CD4-positive, alpha-beta T cell treated with Interleukin-21 for 1 hour (primary cell): Measurements from ENCODE around the gene CRY2.

Source experiments
- DNase-seq: peaks from one replicate; pipeline ENCODE4 v3.0.0-alpha.2; 2020

Gene CRY2

DNA sequence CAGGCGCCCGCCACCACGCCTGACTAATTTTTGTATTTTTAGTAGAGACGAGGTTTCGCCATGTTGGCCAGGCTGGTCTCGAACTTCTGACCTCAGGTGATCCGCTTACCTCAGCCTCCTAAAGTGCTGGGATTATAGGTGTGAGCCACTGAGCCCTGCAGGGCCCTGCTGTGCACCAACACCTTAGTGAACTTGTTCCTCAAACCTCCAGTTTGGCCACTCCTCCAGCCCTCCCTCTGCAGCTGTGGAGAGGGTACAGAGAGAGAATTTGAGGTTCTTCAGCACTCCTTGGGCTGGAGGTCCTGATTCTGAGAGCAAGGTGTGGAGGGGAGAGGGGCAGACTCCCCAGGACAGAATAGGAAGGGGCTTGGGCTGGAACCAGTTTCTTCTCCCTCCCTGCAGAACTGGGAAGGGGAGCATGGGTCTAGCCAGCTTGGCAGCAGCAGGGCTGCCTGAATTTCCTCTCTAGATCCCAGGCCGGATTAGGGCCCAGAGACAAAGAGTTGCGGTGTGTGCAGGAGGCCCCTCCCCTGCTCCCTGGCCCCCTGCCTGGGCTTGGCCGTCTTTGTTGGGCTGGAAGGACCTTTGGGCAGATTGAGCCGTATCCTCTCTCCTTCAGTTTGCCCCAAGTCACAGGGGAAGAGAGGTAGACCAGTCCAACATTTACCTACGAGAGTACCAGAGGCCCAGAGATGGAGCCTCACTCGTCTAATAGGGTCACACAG is 72.7 kb downstream of the CRY2 start:
- no peak for DNase-seq

DNA sequence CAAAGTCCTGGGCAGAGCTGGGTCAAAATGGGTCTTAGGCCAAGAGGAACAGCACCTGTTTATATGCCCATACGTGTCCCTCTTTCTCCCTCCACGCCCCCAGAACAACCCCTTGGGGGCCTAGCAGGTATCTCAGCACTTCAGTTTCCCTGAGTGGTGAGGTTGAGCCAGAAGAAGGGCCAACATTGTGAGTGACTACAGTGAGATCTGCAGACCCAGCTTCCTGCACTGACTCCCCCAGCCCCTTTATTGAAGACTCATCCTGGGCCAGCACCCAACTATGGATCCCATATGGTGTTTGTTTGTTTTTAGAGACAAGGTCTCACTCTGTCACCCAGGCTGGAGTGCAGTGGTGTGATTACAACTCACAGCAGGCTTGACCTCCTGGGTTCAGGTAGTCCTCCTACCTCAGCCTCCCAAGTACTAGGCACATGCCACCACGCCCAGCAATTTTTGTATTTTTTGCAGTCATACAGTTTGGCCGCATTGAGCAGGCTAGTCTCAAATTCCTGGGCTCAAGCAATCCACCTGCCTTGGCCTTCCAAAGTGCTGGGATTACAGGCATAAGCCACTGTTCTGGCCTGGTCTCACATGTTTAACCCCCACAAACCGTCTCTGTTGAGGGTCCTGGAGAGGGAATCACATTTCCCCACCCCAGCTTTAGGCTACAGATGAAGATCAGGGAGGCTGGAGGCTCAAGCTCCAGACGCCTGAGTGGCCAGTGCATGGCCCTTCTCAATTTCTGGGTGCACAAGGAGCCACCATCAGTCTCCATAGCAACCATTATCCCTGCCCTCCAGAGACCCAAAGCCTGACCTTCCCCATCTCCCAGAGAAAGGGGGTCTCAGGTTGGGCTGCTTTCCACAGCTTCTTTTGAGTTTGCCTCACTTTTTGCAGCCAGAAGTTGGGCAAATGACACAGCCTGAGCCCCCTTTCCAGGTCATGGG is 73.5 kb downstream of the CRY2 start:
- no peak for DNase-seq

DNA sequence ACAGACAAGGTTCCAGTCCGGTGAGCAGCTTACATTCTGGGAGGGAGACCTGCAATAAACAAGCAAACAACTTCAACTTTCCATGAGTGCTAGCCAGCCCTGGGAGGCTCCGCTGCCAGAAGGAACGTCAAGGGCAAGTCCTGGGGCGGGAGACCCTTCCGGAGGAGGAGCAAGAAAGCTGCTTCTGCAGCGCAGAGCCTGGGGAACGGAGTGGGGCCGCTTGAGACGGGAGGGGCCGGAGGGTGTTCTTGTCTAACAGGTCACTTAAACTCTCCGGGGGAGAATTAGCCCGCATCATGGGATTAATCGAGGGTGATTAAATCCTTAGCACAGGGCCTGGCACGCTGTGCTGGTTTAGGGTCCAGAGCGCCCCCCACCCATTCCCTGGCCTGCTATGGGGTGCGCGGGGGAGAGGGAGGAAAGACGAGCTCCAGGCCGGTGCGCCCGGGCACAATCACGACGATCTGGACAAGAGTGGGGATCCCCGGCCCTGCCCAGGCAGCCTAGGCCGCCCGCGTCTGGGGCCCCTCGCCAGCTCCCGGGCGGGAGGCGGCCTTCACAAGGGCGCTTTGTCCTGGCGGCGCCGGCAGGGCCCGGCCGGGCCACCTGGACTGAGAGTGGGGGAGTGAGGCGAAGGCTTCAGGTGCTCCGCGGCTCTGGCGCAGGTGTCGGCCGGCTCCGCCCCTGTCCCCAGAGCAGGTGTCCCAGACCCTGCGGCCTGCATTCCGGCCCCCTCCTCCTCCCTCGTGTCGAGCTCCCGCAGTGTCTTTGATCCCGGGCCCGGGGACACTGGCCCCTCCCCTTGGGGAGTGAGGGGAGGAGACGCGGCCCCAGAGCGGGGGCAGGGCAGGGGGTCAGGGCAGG is 74.5 kb downstream of the CRY2 start:
- DNase-seq = peak; percentile 16

DNA sequence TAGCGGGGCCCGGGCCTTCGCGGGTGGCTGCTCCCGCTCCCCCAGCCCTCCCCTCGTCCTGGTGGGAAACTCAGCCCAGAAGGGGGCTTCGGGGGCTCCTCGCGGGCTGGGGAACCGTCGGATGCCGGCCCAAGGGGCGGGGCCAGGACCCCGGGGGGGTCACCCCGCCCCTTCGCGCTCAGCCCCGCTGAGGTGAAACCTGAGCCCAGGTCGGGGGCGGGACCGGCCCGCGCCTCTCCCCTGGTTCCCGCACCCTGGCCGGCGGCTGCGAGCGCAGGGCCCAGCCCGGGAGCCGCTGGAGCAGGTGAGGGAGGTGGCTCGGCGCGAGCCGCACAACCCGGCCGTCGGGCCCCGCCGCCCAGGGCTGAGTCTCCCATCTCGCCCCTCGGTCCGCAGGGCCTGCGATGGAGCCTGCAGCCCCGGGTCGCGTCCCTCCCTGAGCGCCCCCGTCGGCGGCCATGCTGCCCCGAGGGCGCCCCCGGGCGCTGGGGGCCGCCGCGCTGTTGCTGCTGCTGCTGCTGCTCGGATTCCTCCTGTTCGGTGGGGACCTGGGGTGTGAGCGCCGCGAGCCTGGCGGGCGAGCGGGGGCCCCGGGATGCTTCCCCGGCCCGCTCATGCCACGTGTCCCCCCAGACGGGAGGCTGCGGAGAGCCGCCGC is 75.3 kb downstream of the CRY2 start, which contains the start of gene LARGE2:
Gene LARGE2 (plus strand): TSS at position 232 of the 658 bp plus-strand sequence. CDS start 227 bp downstream, at position 459.
- peak; percentile 32 for DNase-seq

DNA sequence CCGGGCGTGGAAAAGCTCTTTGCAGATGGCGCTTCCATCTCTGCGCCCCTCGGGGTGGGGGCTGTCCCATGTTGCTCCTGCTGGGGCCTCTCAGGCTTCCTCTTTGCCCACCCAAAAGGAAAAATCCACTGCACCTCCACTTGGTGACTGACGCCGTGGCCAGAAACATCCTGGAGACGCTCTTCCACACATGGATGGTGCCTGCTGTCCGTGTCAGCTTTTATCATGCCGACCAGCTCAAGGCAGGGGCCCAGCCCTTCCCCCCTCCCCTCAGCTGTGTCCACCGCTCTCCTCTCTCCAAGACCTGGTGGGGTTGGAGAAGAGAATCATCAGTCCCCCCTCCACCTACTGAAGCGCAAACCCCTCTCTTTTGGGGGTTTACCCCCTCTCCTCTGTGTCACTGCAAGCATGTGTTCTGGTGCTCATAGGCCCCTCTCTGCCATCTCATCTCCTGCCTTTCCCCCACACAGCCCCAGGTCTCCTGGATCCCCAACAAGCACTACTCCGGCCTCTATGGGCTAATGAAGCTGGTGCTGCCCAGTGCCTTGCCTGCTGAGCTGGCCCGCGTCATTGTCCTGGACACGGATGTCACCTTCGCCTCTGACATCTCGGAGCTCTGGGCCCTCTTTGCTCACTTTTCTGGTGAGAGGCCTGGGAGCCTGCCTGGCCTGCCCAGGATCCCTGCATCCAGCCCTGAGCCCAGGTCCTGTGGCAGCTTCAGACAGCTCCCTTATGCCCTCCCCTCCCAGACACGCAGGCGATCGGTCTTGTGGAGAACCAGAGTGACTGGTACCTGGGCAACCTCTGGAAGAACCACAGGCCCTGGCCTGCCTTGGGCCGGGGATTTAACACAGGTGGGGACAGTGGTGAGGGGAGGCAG is 77.0 kb downstream of the CRY2 start:
- no peak for DNase-seq

DNA sequence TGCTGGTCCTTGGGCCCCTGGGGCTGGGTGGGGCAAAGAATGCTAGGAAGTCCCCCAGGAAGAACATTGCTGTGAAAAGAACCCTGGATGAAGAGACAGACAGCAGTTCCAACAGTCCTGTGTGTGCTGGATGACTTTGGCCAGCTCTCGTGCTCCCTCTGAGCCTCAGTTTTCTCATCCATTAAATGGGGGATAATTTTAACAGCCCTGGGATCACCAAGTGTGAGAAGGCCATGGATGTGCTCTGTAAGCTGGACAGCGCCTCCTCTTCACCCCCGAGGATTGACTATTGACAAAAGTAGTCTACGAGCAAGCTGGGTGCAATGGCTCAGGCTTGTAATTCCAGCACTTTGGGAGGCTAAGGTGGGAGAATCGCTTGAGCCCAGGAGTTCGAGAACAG is 77.7 kb downstream of the CRY2 start:
- DNase-seq = no peak

DNA sequence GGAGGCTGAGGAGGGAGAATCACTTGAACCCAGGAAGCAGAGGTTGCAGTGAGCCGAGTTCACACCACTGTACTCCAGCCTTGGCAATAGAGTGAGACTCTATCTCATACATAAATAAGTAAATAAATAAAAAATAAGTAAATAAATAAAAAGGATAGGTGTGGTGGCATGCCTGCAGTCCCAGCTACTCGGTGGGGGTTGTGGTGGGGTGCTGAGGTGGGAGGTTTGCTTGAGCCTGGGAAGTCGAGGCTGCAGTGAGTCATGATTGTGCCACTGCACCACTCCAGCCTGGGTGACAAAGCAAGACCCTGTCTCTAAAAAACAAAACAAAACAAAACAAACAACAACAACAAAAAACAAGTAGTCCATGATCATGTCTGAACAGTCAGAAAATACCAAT is 78.3 kb downstream of the CRY2 start:
- no peak for DNase-seq

DNA sequence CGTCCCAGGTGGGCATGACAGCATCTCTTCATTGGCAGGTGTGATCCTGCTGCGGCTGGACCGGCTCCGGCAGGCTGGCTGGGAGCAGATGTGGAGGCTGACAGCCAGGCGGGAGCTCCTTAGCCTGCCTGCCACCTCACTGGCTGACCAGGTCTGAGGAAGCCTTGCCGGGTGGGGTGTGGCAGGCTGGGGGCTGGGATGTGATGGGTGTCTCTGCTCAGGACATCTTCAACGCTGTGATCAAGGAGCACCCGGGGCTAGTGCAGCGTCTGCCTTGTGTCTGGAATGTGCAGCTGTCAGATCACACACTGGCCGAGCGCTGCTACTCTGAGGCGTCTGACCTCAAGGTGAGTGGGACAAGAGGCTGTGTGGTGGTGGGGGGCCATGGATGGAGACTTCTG is 78.7 kb downstream of the CRY2 start:
- no peak for DNase-seq

DNA sequence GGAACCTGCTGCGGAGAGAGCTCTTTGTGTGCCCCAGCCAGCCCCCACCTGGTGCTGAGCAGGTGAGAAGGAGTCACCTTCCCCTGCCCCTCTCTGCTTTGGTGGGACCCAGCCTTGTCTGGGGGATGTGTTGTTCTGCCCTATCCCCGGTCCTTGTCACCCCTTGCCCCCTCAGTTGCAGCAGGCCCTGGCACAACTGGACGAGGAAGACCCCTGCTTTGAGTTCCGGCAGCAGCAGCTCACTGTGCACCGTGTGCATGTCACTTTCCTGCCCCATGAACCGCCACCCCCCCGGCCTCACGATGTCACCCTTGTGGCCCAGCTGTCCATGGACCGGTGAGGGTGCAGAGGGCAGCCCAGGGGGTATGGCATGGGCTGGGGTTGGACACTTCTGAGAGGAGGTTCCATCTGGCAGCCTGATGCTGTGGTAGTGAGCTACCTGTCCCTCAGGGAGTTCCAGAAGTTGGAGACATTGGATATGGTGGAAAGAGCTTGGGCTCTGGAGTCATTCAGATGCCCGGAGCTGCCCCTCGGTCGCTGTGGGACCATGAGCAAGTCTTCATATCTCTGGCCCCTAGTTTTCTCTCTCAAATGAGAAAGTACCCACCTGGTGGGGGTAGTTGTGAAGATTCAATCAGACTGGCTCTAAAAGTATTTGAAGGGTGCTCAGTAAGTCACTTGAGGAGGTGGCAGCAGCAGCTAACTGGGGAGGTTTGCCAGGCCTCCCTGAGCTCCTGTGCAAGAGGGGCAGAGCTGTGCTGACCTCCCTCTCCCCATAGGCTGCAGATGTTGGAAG is 79.5 kb downstream of the CRY2 start:
- DNase-seq = no peak

DNA sequence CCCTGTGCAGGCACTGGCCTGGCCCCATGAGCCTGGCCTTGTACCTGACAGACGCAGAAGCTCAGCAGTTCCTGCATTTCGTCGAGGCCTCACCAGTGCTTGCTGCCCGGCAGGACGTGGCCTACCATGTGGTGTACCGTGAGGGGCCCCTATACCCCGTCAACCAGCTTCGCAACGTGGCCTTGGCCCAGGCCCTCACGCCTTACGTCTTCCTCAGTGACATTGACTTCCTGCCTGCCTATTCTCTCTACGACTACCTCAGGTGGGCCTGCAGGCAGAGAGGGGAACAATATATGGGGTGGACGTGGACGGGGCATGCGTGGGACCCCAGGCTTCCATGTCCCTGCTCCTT is 80.0 kb downstream of the CRY2 start:
- DNase-seq = no peak

DNA sequence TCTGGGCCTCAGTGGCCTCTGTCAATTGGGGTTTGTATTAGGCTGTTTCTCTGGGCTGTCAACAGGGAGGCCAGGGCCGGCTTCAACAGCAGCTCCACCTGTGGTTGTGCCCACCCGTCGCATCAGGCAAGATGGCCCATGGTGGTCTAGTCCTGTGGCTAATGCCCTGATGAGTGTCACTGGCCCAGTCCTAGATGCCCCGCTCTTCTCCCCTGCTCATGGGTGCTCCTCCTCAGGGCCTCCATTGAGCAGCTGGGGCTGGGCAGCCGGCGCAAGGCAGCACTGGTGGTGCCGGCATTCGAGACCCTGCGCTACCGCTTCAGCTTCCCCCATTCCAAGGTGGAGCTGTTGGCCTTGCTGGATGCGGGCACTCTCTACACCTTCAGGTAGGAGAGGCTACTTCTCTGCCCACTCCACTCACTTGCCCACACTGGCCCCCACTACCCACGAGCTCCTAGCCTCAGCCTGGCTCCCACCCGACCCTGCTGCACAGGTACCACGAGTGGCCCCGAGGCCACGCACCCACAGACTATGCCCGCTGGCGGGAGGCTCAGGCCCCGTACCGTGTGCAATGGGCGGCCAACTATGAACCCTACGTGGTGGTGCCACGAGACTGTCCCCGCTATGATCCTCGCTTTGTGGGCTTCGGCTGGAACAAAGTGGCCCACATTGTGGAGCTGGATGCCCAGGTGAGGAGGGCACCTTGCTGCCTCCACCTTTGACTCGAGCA is 80.6 kb downstream of the CRY2 start:
- no peak for DNase-seq

DNA sequence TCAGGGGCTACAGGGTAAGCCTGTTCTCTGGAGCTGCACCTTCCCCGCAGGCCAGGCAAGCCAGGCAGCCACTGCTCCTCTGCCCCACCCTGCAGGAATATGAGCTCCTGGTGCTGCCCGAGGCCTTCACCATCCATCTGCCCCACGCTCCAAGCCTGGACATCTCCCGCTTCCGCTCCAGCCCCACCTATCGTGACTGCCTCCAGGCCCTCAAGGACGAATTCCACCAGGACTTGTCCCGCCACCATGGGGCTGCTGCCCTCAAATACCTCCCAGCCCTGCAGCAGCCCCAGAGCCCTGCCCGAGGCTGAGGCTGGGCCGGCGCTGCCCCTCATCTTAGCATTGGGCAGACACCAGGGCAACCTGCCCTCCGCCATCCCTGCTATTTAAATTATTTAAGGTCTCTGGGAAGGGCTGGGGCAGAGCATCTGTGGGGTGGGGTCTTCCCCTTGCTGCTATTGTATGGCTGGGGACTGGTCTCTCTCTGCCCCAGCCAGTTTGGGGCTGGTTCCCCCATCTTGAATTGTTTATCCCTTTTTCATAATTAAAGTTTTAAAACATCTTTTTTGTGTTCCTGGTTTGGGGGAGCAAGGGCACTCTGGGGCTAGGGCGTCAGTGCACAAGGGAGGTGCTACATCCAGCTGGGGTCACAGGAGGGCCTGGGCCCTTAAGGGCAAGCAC is 81.4 kb downstream of the CRY2 start:
- no peak for DNase-seq

DNA sequence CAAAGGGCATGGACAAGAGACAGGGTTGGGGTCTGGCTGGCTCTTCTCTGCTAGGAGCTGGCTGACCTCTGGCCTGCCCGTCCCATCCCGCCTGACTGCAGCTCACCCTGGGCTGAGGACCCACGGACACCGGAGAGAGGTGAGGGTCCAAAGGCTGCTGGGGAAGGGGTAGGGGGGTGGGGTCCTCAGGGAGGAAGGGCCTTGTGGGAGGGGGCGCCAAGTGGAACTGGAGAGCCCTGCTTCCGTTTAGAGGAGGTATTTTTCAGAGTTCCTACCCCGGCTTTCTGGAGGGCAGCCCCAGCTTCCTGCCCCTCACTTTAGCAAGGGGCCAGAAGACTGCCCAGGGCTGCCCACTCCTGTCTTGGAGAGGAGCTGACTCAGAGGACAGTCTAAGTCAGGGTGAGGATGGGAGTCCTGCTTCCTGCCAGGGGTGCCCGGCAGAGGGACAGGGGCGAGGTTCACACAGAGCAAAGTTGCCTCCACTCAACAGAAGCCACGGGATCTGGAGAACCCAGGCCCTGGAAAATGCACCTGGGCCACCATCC is 82.3 kb downstream of the CRY2 start:
- no peak for DNase-seq

DNA sequence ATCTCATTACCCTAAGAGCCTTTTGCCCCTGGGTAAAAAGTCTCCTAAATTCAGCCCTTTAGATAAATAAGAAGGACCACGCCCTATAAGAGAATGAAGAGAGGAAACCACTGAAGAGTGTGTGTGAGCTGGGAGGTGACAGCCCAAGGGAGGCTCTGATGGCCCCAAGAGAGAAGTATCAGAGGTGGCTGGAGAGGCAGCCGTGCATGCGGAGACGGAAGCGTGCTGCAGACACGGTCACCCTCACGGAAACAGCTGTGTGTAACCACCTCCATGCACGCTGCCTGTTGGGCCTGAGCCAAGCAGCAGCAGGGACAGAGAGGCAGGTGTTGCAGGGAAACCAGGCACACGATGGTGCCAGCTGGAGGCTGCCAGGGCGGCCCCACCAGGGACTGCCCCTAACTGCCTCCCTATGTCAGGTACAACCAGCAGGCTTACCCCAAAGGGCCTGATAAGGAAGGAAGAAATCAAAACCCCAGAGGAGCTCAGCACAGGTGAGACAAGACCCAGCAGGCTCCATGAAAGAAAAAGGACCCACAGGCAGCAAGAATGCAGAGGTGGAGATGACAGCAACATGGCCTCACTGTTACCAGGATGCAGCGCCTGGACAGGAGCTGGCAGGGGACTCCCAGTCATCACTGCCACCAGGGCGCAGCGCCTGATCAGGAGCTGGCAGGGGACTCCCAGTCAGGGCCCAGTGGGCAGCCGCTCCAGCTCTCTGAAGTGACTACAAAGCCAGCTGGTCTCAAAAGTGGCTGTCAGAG is 82.9 kb downstream of the CRY2 start:
- peak; percentile 56 for DNase-seq

DNA sequence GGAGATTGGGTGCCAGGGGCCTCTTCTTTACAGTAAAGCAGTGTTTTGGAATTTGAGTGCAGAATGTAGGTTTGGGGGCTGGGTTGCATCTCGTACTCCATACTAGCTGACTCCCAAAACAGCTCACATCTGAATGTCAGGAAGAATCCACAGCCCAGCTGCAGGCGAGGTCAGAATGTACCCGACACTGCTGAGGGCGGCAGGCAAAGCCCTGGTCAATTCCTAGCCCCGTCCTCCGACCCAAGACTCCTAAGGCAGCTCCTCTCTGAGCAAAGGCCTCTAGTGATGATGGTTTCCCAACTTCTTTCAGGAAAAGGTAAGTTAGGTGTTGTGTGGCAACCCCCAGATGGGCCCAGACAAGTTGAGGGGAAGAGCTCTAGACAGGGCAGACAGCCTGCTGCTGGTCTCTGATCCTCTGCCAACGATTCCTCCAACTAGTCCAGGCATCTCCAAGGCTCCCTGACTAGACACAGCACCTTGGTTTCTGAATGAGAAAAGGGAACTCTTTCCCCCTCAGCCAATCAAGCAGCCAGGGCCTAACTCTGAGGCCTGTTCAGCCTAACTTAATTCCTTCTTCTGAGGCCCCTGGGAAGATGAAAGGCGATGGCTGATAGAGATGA is 83.8 kb downstream of the CRY2 start:
- no peak for DNase-seq

DNA sequence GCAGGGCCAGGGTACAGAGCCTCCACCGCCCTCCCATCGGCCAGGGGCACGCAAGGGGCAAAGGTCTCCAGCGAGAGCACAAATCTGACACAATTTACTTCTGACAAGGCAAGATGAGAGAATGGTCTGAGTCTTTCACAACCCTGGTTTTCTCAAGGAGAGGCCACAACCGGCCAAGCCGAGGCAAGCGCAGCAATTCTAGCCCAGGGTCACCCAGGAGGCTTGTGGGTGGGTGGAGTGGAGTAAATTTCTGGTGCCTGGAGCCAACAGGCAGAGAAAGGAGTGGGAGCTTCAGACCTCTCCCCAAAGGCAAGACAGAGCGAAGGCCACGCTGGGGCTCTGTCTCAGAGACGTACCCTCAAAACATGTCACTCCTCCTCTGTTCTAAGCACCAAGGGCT is 84.5 kb downstream of the CRY2 start:
- DNase-seq = no peak

DNA sequence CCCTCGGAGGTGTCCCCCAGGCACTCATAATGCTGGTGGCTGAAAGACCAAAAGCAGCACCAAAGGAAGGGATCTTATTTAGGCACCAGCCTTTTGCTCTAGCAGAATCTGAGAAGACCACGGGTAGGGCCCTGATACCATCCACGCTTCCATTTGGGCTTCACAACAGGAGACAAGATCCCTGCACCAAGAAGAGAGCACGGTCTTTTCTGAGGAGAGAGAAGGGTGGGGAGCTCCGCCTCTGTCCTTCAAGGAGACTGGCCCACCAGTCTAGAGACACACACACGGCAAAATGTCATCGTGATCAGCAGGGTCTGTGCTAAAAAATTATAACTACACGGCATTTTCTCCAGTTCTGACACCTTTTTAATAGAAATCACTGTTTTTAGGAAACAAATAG is 84.9 kb downstream of the CRY2 start:
- no peak for DNase-seq
